Natural killer cell (primary cell): ENCODE measurements around the gene MGME1. TPM values are rescaled to one million over a fixed set of nuclear protein-coding genes. Genes with fewer than 3 reads are reported as not detected.

Source experiments
- ATAC-seq, 3 donors: fragments of 150-1000 bp in 2 of 3; fragments of 200-7000 bp in 1 of 3; cut with Tn5 transposase; 1 replicate in 1 of 3; 2 replicates in 2 of 3; pipeline ENCODE4 v1.10.0; 2021; ENCODE audit warnings: mild to moderate bottlenecking in 2 of 3, moderate library complexity in 2 of 3
- DNase-seq, 2 donors: peaks; one replicate each; pipeline versions ENCODE4 v3.0.0 to v3.0.0-alpha.2; 2013 to 2021; ENCODE audit warnings: mixed read lengths in 1 of 2
- H3K27ac ChIP-seq: one replicate; pipeline ENCODE4 v1.5.1; 2013; ENCODE audit warnings: mild to moderate bottlenecking, low read length
- H3K27me3 ChIP-seq: one replicate; pipeline ENCODE4 v1.6.1; 2013; ENCODE audit warnings: low read length; ENCODE audit not compliant: control insufficient read depth, insufficient read depth
- H3K36me3 ChIP-seq: one replicate; pipeline ENCODE4 v1.6.1; 2013; ENCODE audit warnings: low read length; ENCODE audit not compliant: control insufficient read depth, insufficient read depth
- H3K4me1 ChIP-seq: one replicate; pipeline ENCODE4 v1.6.1; 2013; ENCODE audit warnings: low read length; ENCODE audit not compliant: control insufficient read depth, insufficient read depth
- H3K4me3 ChIP-seq: one replicate; pipeline ENCODE4 v1.5.1; 2013; ENCODE audit warnings: low read length
- H3K9me3 ChIP-seq: one replicate; pipeline ENCODE4 v1.6.1; 2013; ENCODE audit warnings: low read length; ENCODE audit not compliant: control insufficient read depth, insufficient read depth
- H3K27ac Mint-ChIP-seq, 2 donors: one replicate each; pipeline ENCODE4 v1.8.0; 2022; ENCODE audit warnings: mild to moderate bottlenecking in 2 of 2, mixed read lengths in 2 of 2, moderate library complexity in 1 of 2
- H3K27me3 Mint-ChIP-seq, 2 donors: one replicate each; pipeline ENCODE4 v1.8.0; 2022; ENCODE audit warnings: low read depth in 2 of 2, mixed read lengths in 2 of 2
- H3K36me3 Mint-ChIP-seq: one replicate; pipeline ENCODE4 v1.8.0; 2022; ENCODE audit warnings: mixed read lengths
- H3K4me1 Mint-ChIP-seq, 2 donors: one replicate each; pipeline ENCODE4 v1.8.0; 2022; ENCODE audit warnings: mixed read lengths in 2 of 2
- H3K4me3 Mint-ChIP-seq: one replicate; pipeline ENCODE4 v1.8.0; 2022; ENCODE audit warnings: mild to moderate bottlenecking, moderate library complexity, mixed read lengths
- H3K9me3 Mint-ChIP-seq, 2 donors: one replicate each; pipeline ENCODE4 v1.8.0; 2022; ENCODE audit warnings: mixed read lengths in 2 of 2
- WGBS: methylation state at CpG from one replicate; pipeline ENCODE4 v1.1.7; 2013; ENCODE audit warnings: missing lambda C conversion rate; ENCODE audit not compliant: insufficient coverage; 5-methylcytosine and 5-hydroxymethylcytosine counted together
- intact Hi-C: fragments of 100-400 bp; cut with micrococcal nuclease; formaldehyde crosslinking; loops from one replicate; pipeline ENCODE4 v1.14.2; 2022
- total RNA-seq, 4 donors: library from RNA; stranded (reverse); fragments of 120-200 nt in 1 of 4; gene quantifications; one replicate each; pipeline versions ENCODE4 v1.2.3 to v1.2.4, GENCODE V29; 2013 to 2022
- TF ChIP-seq, protein P1 (sequence below): fragments of 200-600 bp; IDR thresholded peaks from one replicate; pipeline ENCODE4 v1.8.0; 2022; ENCODE audit warnings: antibody characterized with exemption

Gene MGME1
- total RNA-seq, 3 donors from 2014 or later (not counting 1 experiment from before 2014, with no cell fraction given), result 10.3 to 25.1 (median 13.0) TPM

DNA sequence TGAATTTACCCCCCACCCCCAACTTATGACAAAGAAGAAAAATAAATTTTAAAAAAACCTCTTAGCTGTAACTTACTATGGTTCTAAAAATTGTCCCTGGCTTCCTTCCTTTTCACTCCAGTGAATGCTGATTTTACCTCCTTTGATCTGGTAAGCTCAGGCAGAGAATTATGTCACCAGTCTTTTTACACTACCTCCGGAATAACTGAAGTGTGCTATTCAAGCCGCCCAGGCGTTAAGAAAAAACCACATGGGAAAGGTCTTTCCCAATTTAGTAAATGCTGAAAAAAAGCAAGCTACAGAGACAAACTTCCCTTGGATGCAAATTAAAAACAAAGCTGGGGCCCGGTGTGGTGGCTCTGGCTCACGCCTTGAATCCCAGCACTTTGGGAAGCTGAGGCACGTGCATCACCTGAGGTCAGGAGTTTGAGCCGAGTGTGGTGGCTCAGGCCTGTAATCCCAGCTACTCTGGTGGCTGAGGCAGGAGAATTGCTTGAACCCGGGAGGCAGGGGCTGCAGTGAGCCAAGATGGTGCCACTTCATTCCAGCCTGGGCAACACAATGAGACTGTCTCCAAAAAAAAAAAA lies 12.6 kb upstream of the MGME1 start:
- H3K27ac Mint-ChIP-seq, result peak overlapping the region; percentile 56 to 58
- Histone ChIP-seq H3K27me3 (no peaks in the 10 kb centered on the region), H3K4me1 (peaks cover 23% of the 10 kb centered on the region), H3K27ac (no peak overlapping the region), H3K4me3 (no peak overlapping the region), H3K36me3 (peaks cover 41% of the 10 kb centered on the region), H3K9me3 (no peaks in the 10 kb centered on the region)
- DNase-seq (no peak), ATAC-seq (no peak)
- intact Hi-C loops, result loop anchor here (5.0 kb wide), 1 partner anchor 41 kb away; no protein-coding TSS in a partner anchor
- H3K9me3 Mint-ChIP-seq, result no peaks in the 10 kb centered on the region
- H3K27me3 Mint-ChIP-seq, result no peaks in the 10 kb centered on the region
- 59% methylated on average over 8 of the region's 8 CpGs for WGBS
- H3K4me3 Mint-ChIP-seq, result no peak overlapping the region
- H3K4me1 Mint-ChIP-seq, result peaks cover 41 to 51% of the 10 kb centered on the region in 2 donors
- H3K36me3 Mint-ChIP-seq, result peaks cover 22% of the 10 kb centered on the region
- TF ChIP-seq, protein P1, sequence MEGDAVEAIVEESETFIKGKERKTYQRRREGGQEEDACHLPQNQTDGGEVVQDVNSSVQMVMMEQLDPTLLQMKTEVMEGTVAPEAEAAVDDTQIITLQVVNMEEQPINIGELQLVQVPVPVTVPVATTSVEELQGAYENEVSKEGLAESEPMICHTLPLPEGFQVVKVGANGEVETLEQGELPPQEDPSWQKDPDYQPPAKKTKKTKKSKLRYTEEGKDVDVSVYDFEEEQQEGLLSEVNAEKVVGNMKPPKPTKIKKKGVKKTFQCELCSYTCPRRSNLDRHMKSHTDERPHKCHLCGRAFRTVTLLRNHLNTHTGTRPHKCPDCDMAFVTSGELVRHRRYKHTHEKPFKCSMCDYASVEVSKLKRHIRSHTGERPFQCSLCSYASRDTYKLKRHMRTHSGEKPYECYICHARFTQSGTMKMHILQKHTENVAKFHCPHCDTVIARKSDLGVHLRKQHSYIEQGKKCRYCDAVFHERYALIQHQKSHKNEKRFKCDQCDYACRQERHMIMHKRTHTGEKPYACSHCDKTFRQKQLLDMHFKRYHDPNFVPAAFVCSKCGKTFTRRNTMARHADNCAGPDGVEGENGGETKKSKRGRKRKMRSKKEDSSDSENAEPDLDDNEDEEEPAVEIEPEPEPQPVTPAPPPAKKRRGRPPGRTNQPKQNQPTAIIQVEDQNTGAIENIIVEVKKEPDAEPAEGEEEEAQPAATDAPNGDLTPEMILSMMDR, result no peak

GRCh38 chr20:17957505-17958363 lies 11.1 kb upstream of the MGME1 start:
- Mint-ChIP-seq H3K4me1 (peaks cover 55 to 63% of the 10 kb centered on the region in 2 donors), H3K27ac (peak overlapping the region; percentile 76 to 98), H3K9me3 (no peaks in the 10 kb centered on the region), H3K36me3 (peaks cover 18% of the 10 kb centered on the region), H3K27me3 (no peaks in the 10 kb centered on the region), H3K4me3 (peak overlapping the region; percentile 3)
- Histone ChIP-seq H3K4me1 (peaks cover 28% of the 10 kb centered on the region), H3K36me3 (peaks cover 30% of the 10 kb centered on the region), H3K27ac (no peak overlapping the region), H3K9me3 (no peaks in the 10 kb centered on the region), H3K4me3 (no peak overlapping the region), H3K27me3 (no peaks in the 10 kb centered on the region)
- DNase-seq (no peak), ATAC-seq (peak in 1 of 3 donors; percentile 24)
- TF ChIP-seq, protein P1, result no peak
- WGBS, result 86% methylated on average over 4 of the region's 5 CpGs
- intact Hi-C loops, result loop anchor here (1.0 to 5.0 kb wide), 2 partner anchors 10 to 40 kb away; no protein-coding TSS in a partner anchor

DNA sequence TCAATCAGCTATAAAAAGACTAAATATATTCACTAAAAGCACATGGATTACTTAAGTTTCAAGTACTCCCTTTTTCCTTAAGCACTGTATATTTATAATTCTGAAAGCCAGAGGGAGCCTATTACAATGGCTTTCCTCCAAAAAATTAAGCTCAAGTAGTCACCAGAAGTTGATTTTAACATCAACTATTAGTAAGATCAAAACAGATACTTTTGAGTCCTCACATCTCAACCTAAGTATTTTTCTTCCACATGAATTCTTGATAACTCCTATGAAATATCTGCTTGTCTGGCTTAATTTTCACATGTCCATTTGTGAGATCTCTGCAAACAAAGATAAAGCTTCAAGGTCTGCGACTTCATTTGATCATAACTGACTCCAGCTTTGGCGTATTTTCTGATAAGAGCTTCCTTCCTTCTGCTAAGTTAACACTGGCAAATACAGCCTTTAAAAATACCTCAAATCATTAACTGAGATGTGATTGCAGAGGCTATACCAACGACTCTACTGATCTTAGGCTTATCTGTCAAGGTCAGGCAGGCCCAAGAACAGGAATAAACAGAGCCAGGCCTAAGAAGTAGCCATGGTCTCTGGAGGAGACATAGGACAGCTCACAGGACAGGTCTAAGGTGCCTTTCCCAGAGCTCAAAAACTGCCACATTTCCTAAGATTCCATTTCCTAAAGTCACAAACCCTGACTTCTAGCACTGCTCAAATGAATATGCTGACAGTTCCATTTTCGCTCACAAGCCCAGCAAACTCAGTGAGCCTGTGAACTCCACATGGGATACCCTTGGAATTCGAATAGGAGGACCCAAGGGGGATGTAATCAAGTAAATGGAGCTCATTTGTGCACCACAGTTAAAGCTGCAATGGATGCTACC lies 10.2 kb upstream of the MGME1 start:
- H3K9me3 Mint-ChIP-seq, result no peaks in the 10 kb centered on the region
- DNase-seq (peak in 1 of 2 donors; percentile 8), ATAC-seq (peak in 1 of 3 donors; percentile 29)
- peaks cover 64 to 71% of the 10 kb centered on the region in 2 donors for H3K4me1 Mint-ChIP-seq
- Histone ChIP-seq H3K4me1 (peaks cover 36% of the 10 kb centered on the region), H3K4me3 (no peak overlapping the region), H3K27ac (peak overlapping the region; percentile 24), H3K27me3 (no peaks in the 10 kb centered on the region), H3K9me3 (no peaks in the 10 kb centered on the region), H3K36me3 (peaks cover 23% of the 10 kb centered on the region)
- intact Hi-C loops, result loop anchor here (1.0 to 5.0 kb wide), 2 partner anchors 9 to 39 kb away; no protein-coding TSS in a partner anchor
- H3K27me3 Mint-ChIP-seq, result no peaks in the 10 kb centered on the region
- TF ChIP-seq, protein P1, result no peak
- H3K36me3 Mint-ChIP-seq, result peaks cover 9% of the 10 kb centered on the region
- H3K4me3 Mint-ChIP-seq, result peak overlapping the region; percentile 51
- 40% methylated on average over 5 of the region's 5 CpGs for WGBS
- peak overlapping the region; percentile 76 to 98 for H3K27ac Mint-ChIP-seq
